Pulmonary artery endothelial cell (primary cell): Measurements from ENCODE around the gene ORM2. TPM values are rescaled to one million over a fixed set of nuclear protein-coding genes. Genes with fewer than 3 reads are reported as not detected.

ENCODE experiments used
- DNase-seq: peaks from one replicate; pipeline ENCODE4 v3.0.0-alpha.2; 2011; ENCODE audit warnings: low read depth, low spot score
- total RNA-seq: library from RNA; depleted of rRNA; stranded (reverse); fragments of >200 nt; gene quantifications from 2 replicates; pipeline ENCODE4 v1.2.3, GENCODE V29; 2014

Gene ORM2
- total RNA-seq, 1 donor from 2014 or later, result not detected

DNA sequence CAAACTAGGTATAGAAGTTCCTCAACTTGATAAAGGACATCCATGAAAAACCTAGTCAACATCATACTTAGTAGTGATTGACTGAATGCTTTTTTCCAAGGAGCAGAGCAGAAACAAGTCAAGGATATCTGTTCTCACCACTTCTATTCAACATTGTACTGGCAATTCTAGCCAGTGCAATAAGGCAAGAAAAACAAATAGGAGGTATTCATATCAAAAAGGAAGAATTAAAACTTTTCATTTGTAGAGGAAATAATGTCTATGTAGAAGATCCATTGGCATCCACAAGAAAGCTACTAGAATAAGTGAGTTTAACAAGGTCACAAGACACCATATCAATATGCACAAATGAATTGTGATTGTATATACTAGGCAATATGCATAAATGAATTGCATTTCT lies 35.0 kb upstream of the ORM2 start:
- no peak for DNase-seq

DNA sequence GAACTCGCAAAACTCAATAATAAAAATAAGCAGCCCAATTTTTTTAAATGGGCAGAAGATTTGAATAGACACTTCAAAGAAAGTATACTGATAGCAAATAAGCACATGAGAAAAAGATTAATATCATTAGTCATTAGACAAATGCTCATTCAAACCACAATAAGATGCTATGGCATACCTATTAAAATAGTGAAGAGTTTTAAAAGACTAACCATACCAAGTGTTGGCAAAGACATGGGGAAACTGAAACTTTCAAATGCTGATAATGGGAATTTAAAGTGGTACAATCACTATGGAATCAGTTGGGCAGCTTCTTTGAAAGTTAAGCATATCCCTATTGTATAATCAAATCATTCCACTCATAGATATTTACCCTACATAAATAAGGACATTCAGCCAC lies 33.3 kb upstream of the ORM2 start:
- no peak for DNase-seq

DNA sequence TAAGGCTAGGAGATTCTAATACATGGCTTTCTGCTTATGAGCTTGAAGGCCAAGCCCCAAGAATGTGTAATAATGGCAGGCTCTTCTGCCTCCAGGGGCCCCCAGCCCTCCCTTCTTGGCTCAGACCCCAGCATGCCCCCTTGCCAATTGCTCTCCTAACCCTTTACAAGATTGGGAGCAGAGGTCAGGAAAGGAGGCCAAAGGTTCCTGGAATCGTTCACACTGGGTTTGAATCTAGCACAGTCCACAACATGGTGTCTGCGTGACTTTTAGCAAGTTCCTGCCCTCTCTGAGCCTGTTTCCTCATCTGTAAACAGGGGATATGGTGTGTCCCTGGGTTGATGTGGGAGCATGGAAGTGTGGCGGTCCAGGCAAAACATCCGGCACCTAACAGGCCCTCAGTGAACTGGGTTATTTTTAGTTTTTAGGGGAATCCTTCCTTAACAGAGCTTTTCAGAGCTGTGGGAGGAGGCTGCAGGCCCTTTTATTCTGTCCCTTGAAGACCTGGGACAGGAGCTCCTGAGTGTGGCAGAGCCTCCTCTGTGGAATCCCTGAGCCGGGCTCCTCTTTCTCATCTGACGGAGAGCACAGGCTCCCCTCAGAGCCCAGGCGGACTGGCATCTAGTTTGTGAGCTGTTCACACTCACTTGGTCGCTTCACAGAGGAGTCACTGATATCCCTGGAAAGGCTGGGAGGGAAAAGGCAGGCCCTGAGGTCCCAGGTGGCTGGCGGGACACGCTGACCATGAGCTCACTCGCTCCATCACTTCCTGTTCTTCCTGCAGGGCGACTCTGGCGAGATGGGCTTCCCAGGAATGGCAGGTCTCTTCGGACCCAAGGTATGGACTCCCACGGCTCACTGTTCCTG lies 30.1 kb upstream of the ORM2 start:
- DNase-seq, result no peak

DNA sequence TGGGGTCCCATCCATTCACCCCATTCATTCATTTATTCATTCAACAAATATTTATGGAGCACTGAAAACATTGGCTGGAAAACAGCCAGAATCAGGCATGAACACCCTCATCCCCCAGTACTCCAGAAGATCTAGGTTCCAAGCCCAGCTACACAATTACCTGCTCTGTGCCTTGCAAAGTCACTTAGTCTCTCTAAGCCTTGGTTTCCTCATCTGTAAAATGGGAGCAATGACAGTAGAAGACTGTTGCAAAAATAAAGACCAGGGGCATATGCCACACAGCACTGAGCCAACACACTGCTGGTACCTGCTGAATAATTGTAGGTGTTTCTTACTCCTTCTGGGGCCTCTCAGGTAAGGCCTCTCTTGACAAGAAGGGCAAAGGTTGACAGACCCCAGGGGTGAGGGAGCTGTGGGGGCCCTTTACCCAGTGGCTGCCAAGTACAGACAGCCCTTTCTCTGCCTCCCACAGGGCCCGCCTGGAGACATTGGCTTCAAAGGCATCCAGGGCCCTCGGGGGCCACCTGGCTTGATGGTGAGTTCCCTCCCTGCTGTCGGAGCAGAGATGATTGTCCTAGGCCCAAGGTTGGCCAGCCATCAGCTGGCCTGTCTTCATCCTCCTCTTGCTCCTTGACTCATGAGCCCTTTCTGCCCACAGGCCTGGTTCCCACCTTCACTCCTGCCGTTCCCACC lies 29.4 kb upstream of the ORM2 start:
- DNase-seq, result no peak

DNA sequence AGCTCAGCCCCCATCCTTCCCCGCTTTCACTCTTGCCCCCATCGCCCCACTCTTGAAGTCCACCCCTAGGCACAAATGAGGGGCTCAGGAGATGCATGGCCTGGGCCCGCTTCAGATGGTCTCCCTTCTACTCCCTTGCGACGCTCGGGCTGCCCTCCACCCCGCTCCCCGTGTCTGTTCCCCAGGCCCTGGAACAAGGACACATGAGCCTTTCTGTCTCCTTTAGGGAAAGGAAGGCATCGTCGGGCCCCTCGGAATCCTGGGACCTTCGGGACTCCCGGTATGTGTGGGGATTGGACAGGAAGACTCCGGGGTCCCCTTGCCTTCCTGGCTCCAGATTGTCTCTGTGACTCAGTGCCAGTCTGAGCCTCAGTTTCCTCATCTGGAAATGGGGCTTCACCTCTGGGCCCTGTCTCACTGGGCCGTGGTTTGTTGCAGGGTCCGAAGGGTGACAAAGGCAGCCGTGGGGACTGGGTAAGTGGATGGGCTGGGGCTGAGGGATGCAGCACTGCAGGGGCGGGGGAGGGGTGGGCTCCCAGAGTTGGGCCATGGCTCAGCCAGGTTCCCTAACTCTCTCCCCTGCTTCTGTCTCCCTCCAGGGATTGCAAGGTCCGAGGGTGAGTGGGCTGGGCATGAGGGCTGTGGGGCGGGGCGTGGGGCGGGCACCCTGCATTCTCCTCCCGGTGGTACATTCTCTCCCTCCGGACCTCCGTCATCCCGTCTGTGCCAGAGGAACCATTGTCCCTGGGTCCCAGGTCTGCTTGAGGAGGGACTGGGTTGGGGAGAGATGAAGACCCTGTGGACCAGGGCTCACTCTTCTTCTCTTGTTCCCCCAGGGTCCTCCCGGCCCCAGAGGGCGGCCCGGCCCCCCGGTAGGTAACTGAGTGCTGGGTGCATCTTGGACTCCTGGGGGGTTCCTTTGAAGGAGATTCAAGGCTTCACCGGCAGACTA lies 28.5 kb upstream of the ORM2 start:
- no peak for DNase-seq

DNA sequence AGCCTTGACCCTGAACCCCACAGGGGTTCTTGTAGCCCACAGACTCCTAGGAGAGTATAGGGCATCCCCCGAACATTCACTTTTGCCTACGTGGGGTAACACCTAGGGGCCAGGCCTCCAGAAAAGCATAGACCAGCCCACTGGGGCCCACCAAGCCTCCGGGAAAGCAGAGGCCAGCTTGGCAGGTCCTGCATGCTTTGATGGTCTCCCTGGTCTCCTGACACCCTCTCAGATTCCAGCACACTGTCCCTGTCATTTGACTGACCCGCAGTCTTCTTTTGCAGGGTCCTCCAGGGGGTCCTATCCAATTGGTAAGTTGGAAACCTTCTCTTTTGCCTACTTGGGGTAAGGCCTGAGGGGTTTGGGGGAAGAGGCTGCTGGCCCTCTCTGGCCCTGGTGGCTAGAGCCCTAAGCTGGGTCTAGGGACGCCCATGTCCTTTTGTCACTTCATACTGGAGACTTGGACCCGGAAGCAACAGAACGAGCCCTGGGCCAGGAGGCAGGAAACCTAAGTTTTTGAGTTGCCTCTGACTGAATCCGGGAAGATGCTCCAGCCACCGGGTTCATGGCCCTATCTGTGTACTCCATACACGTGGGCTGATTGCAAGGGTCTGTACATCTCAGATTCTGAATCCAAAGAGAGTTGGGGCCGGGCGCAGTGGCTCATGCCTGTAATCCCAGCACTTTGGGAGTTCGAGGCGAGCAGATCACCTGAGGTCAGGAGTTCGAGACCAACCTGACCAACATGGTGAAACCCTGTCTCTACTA lies 27.7 kb upstream of the ORM2 start:
- no peak for DNase-seq

DNA sequence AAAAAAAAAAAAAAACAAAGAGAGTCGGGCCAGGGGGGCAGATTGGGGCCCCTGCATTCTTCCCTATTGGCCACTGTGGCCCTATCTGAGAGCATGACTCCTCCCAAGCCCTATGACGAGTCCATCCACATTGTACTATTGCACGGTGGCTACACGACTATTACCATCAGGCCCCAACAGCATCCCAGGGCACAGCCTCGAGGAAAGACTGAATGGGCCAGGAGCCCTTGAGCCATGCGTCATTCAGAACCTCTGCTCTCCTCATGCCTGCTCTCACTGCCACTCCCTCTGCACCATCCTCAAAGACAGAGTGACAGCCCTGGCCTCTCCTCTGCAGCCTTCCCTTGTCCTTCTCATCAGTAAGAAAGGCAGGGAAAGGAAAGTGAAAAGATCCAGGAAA lies 26.9 kb upstream of the ORM2 start:
- no peak for DNase-seq

DNA sequence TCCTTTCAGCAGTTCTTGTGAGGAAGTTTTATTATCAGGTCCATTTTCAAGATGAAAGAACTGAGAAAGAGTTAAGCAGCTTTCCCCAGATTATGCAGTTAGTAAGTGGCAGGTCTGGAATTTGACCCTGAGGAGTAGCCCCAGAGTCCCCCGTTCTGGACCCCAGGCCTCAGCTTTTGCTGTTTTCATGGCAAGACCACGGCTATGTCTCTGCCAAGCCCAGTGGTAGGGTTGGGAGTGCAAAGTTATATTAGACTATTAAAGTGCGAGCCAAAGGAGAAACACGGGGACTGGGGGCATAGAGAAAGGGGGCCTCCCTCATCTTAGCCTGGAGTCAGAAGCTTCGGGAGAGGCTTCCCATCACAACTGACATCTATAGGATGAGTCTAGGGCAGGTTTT lies 26.1 kb upstream of the ORM2 start:
- no peak for DNase-seq

DNA sequence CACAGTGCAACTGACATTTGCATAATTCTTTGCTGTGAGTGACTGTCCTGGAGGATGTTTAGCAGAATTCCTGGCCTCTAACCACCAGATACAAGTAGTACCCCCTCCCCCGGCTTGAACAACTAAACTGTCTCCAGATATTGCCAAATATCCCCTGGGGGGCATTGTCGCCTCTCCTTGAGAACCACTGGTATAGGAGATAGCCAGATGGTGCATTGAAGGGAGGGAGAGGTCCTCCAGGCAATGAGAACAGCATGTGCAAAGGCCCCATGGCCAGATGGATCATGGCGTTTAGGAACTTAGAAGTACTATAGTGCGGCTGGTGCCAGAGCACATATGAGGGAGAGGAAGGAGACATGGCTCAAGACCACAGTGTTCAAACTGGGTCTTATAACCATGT lies 25.7 kb upstream of the ORM2 start:
- DNase-seq, result no peak

DNA sequence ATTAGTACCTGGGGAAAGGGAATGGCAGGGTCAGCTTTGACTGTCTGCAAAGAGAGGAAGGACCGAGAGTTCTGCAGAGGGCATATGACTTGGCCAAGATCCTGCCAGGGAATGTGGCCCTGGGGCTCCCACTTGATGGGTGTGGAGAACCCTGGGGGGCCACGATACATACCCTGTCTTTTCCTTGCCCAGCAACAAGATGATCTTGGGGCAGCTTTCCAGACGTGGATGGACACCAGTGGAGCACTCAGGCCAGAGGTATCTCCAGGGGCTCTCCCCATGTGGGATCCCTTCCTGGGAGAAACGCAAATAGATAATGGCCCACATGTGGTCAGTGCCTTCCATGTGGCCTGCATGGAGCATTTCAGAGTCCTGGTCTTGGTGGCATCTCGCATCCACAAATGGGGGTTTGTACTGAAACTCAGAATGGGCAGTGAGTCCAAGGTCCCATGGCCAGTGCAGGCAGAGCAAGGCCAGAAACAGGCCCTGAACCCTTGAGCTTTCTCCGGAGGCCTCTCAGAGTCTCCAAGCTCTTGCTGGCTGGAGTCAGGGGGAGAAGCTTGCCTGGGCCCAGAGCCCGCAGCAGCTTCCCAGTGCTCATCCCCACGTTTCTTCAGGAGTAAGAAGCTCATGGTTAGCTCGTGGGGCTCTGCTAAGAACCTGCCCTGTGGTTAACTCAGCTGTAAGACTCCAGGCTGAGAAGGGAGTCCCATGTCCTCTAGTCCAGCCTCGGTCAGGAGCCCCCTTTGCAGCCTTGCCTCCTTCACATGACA lies 25.1 kb upstream of the ORM2 start:
- no peak for DNase-seq

DNA sequence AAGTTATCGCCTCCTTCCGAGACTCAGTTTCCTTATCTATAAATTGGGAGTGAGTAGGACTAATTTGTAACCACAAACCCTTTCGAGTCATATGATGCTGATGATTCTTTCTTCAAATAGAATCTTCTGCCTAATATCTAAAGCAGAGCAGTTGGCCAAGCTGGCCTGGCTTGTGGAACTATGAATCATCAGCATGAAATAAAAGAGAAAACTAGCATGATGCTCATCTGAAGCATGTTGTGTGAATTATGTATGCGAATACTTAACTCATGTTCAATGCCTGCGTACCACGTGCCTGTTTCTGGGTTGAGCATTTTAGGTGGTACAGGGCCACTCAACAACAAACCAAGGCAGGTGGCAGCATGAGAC lies 21.8 kb upstream of the ORM2 start:
- DNase-seq, result no peak

DNA sequence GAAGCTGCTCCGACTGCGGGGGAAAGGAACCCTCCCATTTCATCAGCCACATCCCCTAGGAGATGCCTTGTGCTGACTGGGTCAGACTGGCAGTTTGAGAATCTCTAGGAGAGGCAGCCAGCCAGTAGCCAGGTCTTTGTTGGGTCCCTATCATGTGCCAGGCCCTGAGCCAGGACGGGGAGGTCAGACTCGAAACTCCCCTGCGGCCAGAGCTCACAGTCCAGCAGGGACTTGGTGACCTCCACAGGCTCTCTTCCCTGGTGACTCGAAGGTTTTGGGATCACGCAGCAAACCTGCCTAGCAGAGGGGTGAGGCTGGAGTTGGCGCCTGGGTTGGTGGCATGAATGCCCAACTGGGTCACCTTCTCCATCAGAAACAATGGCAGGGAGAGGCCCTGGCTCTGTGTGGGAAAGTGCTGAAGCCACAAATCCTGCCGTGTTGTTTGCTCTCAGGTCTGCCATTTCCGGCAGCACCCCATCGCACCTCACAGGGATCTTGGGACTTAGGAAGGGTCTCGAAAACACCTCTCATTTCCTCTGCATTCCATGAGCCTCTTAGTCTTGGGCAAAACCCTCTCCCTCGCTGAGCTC lies 21.2 kb upstream of the ORM2 start:
- no peak for DNase-seq

DNA sequence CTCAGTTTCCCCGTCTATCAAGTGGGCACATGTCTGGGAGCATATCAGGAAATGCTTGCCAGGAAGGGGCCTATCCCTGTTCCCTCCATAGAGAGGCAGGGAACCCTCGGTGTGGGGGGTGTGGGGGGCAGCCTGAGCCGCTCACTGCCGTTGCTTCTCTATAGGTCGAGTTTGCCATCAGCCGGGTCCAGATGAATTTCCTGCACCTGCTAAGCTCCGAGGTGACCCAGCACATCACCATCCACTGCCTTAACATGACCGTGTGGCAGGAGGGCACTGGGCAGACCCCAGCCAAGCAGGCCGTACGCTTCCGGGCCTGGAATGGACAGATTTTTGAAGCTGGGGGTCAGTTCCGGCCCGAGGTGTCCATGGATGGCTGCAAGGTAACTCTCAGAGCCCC lies 20.6 kb upstream of the ORM2 start:
- DNase-seq, result no peak

DNA sequence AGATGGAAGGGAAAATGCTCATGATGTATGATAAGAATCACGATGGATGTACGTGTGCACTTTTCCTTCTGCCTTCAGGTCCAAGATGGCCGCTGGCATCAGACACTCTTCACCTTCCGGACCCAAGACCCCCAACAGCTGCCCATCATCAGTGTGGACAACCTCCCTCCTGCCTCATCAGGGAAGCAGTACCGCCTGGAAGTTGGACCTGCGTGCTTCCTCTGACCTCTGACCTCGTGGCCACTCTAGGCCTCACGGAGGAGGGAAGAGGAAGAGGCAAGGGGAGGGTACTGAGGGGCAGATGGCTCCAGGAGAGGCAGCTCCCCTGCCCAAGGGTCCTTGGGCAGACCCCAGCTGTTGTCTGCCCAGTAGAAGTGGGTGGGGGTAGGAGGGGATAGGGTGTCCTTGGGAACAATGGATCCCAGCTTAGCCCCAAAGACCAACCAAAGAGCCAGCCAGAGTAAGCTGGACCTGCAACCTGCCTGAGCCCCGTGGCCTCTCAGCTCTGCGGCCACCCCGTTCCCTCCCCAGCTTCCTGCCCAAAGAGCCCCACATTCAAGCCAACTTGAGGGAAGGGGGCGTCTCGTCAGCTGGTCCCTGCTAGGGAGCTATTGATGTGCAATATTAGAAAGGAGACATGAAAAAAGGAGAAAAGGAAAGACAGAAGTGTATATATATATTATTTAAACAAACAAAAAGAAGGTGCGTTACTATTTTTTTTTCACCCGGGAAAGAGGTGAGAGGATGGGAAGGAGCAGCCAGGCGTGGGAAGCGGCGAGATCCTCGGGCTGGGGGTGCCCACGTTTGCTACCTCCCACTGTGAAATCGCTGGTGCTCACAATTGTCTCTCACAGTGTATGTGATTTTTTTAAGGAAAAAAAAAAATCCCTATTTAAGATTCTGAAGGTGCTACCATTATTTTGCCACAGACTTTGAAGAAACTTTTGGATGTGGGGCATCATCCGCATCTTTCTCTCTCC lies 18.9 kb upstream of the ORM2 start:
- DNase-seq, result no peak

DNA sequence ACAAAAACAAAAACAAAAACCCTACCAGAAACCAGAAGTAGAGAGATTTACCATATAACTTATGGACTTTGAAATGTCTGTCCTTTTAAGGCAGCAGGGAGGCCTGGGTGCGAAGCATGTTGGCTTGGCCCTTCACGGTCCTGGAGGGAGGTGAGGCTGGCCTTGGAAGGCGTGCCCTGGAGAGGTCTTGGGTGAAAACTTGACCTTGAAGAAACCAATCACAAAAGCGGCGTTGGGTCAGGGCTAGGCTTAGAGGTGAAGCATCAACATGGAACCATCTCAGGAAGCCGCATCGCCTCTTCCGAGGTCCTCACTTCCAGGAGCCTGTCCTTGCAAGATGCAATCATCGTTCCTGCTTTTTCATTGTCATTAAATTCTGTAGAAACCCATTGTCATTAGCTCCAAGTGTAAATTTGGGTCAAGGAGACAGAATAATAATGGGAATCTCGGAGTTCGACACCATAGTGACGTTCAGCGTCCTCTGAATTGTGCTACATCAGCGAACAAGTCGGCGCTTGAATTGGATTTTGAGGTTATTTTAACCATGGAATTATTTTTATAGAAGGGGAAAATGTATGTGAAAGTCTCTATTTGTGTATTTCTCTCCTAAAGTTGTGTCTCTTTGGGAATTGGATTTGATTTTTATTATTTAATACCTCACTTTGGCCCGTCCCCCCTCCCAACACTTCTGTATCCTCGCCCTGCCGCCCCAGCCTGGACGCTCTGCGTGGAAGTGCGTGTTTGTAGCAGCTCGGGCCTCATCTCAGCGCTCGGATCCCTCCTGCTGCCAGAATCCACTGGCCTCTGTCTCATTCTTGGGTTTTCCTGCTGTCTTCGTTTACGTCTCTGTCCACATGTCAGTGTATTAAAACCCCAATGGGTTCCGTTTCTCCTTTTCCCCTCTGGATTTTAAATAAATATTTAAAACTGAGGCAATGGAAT lies 17.8 kb upstream of the ORM2 start:
- DNase-seq, result no peak

DNA sequence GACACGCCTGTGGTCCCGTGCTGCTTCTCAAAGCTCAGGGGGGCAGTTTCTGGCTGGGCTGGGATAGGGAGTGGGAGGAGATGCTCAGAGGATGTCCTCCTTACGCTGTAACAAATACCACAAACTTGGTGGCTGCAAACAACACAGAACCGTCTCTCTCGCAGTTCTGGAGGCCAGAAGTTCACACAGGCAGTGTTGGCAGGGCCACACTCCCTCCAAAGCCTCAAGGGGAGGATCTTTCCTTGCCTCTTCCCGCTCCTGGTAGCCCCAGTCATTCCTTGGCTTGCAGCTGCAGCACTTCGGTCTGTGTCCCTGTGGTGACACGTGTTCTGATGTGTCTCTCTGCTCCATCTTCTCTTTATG lies 17.2 kb upstream of the ORM2 start:
- DNase-seq, result no peak

DNA sequence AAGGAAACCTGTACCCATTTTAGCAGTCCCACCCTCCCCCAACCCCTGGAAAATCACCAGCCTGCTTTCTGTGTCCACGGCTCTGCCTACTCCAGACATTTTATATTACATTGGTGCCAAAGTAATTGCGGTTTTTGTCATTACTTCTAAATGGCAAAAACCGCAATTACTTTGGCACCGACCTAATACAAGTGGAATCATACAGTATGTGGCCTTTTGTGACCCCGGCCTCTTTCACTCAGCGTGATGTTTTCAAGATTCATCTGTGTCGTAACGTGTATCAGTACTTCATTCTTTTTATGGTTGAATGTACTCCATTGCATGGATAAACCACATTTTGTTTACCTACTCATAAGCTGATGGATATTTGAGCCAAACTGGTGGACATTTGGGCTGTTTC lies 16.5 kb upstream of the ORM2 start:
- no peak for DNase-seq
